HG02981 (cell line): ENCODE data around the gene TGFBR3.

ENCODE experiments used
- ATAC-seq: cut with Tn5 transposase; IDR thresholded peaks from one replicate; pipeline ENCODE4 v1.9.1; 2021; ENCODE audit warnings: mild to moderate bottlenecking, moderate library complexity; ENCODE audit not compliant: unreplicated experiment

Gene TGFBR3

DNA sequence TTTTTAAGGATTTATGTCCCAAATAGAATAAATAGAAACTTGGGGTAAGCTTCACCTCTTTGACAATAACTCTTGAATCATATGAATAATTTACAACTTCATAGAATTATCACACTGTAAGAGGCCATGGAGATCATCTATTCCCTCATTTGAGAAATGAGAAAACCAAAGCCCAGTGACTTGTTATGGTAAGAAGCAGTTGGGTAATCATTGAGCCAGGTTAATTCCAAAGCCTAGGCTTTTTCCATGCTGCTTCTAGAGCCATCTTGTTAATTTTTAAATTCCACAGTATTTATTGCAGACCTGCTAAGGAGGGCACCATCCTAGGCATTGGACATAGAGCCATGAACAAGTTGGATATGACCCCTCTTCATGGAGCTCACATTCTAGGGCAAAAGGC is 224.8 kb downstream of the TGFBR3 start:
- no peak for ATAC-seq

DNA sequence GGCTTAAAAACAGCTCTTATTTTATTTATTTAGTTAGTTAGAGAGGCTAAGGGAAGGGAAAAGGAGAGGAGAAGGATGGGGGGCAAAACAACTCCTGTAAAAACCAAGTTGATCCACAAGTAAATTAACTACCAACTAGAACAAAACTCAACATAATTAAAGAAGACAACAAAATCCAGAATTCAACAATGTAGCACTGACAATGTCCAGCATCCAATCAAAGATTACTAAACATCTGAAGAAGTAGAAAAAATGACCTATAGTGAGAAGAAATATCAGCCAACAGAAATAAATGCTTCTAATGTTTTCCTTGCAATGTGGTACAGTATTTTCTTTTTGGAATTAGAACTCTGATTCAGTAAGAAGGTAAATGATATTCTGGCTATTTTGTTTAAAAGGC is 225.2 kb downstream of the TGFBR3 start:
- ATAC-seq = no peak

DNA sequence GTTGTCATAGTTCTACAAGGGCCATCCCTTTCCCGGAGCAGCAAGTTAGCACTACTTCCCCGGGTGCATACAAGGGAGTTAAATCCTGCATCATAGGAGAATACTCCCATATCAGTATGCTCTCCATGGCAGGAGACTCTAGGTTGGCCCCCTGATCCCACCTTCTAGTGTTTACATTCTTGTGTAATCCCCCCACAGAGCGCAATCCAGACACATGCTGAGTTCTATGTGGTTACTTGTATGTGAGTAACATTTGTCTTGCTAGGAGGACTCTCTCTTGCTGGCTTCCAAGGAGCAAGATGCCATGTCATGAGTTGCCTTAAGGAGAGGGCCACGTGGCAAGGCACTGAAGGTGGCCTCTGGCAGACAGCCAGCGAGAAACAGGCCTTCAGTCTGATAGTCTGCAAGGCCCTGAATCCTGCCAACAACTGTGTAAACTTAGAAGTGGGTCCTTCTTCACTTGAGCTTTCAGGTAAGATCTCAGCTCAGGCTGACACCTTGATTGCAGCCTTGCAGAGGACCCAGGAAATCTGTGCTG is 230.0 kb downstream of the TGFBR3 start:
- ATAC-seq = no peak

DNA sequence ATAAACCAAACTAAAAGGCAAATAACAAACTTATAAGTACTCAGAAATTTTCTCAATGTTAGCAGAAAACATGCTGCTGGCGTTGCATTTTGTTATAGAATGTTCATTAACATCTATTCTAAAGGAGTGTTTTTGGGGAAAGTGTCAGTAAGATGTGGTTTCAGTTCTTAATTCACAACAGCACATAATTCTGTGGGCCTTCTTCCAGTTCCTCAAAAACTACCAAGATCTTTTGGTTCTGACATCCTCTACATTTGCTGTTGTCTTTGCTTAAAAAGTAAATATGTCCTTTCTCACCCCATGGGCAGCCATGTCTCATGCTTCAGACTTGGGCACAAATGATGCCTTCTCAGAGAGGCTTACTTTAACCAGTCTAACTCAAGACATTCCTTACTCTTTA is 232.8 kb downstream of the TGFBR3 start:
- no peak for ATAC-seq

DNA sequence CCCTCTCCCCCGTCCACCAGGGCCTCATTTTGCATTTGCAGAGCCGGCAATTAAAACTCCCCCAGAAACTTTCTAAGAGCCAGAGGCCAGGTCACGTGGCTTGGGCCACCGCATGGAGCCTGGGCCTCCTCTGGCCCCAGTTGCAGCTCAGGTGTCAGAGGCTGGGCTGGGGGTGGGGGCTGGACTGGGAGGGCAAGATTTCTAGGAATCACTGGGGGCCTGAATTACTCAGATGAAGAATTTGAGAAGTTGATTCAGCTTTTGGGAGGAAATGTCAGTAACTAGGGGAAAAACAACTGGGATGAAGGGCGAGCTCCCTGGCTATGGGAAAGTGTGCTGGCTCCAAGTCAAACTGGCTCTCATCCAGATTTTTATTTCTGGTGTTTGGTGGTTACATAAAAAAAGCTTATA is 234.3 kb downstream of the TGFBR3 start:
- no peak for ATAC-seq

DNA sequence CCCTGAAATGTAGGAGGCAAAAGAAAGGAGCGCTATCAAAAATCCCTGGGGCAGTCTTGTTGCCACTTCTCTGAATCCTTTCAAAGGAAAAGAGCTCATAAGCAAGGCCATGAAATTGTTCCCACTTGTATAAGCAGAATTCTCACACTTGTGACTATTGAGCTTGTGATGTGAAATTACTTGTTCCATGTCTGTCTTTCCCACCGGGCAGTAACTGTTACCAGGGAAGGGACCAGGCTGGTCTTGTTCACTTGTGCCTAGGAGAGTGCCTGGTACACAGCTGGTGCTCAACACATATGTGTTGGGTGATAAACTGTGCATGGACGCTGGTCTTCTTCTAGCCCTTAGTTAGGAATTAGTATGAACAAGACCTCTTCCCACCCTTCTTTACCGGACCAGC is 234.7 kb downstream of the TGFBR3 start:
- ATAC-seq = no peak

DNA sequence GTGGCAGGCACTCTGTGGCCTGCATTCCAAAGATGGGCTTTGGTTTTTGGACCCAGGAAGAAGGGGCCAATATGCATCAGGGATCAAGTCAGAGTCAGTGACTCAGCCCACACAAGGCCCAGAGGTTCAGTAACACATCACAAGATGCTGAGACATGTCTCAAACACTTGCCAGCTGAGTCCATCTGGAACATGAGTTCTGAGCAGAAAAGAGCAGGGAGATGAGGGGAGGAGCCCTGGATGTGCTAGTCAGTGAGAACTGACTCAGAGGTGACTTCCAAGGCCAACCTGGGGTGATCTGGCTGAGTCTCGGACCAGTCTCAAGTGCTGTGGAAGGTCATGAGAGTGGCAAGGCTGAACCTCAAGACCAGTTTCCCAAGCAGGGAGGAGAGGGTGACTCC is 235.2 kb downstream of the TGFBR3 start:
- no peak for ATAC-seq

DNA sequence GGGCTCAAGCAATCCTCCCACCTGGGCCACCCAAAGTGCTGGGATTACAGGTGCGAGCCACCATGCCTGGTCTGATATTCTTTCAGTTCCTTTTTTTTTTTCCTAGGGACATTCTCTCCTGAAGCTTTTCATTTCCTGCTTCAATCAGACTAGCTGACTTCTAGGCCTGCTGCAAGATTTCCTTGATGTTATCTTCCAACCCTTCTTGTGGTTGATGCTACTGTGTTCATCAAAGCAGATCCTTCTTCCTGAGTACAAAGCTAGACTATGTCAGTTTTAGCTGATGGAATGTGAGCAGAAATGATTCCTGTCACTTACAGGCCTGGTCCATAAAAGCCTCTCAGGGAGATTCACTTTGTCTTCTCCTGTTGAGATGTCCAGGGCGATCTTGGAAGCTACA is 238.9 kb downstream of the TGFBR3 start:
- no peak for ATAC-seq

DNA sequence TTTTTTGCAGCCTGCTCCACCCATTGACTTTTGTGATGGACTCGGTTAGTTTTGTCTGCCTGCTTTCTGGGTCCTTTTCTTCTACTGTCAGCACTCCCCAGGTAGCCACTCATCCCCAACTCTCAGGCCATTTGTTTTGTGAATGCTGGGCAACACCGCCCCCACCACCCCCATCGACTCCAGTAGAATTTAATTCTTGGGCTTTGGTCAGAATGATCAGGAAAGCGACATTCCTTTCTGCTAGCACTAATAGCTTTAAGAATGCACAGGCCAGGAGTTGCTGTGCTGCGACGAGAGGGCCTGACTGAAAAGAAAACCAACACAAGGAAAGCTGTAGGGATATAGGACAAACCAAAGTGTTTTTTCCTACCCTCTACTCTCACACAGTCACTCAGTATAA is 240.9 kb downstream of the TGFBR3 start:
- no peak for ATAC-seq

DNA sequence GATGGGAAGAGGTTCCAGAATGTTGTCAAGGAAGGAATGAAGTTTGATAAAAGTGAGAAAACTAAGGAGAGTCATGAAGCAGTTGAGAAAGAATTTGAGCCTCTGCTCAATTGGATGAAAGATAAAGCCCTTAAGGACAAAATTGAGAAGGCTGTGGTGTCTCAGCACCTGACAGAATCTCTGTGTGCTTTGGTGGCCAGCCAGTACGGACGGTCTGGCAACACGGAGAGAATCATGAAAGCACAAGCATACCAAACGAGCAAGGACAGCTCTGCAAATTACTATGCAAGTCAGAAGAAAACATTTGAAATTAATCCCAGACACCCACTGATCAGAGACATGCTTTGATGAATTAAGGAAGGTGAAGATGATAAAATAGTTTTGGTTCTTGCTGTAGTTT is 242.5 kb downstream of the TGFBR3 start:
- ATAC-seq = no peak

DNA sequence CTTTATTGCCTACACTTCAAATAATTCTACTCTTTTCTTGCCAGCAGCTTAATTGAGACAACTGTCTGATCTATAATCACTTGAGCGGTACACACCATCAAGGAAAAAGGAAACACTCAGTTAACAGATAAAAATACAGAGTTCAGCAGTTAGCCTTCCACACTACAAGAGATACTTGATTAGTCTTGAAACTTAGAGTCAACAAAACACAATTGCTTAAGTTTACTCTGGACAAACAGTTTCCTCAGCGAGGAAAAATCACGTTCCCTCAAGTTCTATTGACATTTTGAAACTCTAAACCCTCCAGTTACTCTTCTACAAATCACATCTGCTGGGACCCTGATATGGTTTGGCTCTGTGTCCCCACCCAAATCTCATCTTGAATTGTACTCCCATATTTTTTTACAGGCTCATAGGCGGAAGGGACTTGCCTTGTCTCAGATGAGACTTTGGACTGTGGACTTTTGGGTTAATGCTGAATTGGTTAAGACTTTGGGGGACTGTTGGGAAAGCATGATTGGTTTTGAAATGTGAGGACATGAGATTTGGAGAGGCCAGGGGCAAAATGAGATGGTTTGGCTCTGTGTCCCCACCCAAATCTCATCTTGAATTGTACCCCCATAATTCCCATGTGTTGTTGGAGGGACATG is 244.9 kb downstream of the TGFBR3 start:
- no peak for ATAC-seq

DNA sequence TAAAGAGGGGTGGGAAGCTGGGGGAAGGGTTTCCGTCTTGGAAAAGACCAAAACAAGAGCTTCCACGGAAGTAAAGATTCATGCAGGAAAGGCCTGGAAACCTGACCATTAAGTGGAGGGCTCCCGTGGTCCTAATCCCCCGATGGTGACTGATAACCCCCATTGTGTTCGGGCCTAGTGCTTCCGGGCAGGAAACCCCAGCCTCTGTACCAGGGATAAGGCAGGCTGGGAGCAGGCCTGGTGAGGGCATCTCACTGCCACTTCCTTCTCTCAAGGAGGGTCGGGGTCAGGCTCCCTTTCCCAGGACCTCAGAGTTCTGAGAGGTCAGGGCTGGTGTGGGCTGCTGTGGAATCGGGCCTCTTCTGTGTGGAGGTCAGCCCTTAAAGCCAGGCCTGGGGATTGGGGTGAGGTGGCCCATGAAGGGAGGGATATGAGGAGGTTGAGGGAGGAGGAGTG is 248.4 kb downstream of the TGFBR3 start:
- no peak for ATAC-seq

DNA sequence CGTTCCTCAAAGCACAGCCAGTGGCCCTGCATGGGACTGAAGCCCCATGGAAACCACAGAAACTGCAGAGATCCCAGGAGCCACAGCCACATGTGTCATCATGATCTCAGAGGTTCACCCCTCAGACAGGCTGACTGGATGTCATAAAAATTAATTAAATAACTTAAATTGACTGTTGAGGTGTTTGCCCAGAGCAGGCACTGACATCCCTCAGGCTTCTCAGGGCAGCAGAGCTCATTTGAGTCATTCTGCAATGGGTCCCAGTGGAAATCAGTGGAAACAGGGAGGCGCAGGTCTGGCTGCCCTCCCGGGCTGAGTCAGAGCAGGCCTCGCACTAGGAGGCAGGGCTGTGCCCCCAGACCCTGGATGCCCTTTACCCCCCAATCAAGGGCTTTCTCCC is 250.2 kb downstream of the TGFBR3 start:
- no peak for ATAC-seq

DNA sequence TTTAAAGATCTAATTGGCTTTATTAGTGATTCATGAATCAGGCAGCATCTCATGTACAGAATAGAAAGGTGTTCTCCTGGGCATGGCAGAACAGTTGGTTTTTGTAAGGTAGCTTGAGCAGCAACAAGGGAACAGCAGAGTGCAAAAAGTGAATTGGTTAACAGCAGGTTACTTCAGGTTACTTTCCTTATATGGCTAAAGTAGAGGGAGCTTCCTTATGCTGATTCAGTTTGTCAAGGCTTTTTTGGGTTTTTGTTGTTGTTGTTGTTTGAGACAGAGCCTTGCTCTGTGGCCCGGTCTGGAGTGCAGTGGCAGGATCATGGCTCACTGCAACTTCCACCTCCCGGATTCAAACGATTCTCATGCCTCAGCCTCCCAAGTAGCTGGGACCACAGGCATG is 252.5 kb downstream of the TGFBR3 start:
- ATAC-seq = no peak

DNA sequence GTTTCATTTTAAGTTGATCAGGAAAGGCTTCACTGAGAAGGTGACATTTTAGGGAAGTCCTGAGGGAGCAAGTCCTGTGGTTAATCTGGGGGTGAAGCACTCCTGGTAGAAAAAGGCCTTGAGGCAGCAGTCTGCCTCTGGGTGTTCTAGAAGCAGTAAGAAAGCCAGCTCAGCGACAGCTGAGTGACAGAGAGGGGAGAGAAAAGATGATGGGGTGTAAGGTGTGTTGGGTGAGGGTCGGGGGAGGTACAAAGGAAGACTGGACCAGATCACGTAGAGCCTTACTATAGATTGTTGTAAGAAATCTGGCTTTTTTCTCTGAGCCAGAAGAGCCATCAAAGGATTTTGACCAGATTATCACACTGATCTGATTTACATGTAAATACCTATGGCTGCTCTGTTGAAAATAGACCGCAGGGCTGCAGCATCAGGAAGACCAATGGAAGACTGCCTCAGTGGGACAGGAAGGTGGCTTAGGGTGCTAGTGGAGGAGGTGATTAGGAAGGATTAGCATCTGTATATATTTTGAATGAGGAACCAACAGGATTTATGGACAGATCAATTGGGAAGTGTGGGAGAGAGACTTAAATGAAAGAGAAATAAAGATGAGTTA is 254.1 kb downstream of the TGFBR3 start:
- no peak for ATAC-seq

DNA sequence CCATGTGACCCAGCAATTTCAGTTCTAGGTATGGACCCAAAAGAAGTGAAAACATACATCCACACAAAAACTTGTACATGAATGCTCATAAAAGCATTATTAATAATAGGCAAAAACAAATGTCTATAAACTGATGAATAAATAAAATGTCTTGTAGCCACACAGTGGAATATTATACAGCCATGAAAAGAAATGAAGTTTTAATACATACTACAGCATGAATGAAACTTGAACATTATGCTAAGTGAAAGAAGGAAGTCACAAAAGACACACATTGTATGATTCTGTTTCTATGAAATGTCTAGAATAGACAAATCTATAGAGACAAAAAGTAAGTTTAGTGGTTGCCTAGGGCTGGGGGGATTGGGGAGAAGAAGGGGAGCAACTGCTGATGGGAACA is 255.1 kb downstream of the TGFBR3 start:
- ATAC-seq = no peak
